Fibroblast of villous mesenchyme (primary cell): ENCODE results near the gene STUM. TPM values are rescaled to one million over a fixed set of nuclear protein-coding genes. Genes with fewer than 3 reads are reported as not detected.

ENCODE experiments used
- DNase-seq: peaks from one replicate; pipeline ENCODE4 v3.0.0-alpha.2; 2010; ENCODE audit warnings: low read depth
- H3K4me3 ChIP-seq: 2 replicates; pipeline ENCODE4 v1.5.1; 2011; ENCODE audit warnings: low read depth, mild to moderate bottlenecking, low read length
- total RNA-seq: library from RNA; depleted of rRNA; stranded (reverse); fragments of >200 nt; gene quantifications from 2 replicates; pipeline ENCODE4 v1.2.3, GENCODE V29; 2012
- TF ChIP-seq, protein P1 (sequence below): IDR thresholded peaks from 2 replicates; pipeline ENCODE4 v1.5.1; 2012; ENCODE audit warnings: low read depth, mild to moderate bottlenecking, low read length; ENCODE audit not compliant: insufficient read depth

Gene STUM
- total RNA-seq, 1 donor, result under 0.01 TPM

GRCh38 chr1:226629896-226630550, 81.5 kb downstream of the STUM start:
- DNase-seq, result no peak
- TF ChIP-seq, protein P1, sequence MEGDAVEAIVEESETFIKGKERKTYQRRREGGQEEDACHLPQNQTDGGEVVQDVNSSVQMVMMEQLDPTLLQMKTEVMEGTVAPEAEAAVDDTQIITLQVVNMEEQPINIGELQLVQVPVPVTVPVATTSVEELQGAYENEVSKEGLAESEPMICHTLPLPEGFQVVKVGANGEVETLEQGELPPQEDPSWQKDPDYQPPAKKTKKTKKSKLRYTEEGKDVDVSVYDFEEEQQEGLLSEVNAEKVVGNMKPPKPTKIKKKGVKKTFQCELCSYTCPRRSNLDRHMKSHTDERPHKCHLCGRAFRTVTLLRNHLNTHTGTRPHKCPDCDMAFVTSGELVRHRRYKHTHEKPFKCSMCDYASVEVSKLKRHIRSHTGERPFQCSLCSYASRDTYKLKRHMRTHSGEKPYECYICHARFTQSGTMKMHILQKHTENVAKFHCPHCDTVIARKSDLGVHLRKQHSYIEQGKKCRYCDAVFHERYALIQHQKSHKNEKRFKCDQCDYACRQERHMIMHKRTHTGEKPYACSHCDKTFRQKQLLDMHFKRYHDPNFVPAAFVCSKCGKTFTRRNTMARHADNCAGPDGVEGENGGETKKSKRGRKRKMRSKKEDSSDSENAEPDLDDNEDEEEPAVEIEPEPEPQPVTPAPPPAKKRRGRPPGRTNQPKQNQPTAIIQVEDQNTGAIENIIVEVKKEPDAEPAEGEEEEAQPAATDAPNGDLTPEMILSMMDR, result no peak
- H3K4me3 ChIP-seq, result no peak overlapping the region

GRCh38 chr1:226630592-226630991, 82.0 kb downstream of the STUM start:
- TF ChIP-seq, protein P1, result no peak
- H3K4me3 ChIP-seq, result no peak overlapping the region

DNA sequence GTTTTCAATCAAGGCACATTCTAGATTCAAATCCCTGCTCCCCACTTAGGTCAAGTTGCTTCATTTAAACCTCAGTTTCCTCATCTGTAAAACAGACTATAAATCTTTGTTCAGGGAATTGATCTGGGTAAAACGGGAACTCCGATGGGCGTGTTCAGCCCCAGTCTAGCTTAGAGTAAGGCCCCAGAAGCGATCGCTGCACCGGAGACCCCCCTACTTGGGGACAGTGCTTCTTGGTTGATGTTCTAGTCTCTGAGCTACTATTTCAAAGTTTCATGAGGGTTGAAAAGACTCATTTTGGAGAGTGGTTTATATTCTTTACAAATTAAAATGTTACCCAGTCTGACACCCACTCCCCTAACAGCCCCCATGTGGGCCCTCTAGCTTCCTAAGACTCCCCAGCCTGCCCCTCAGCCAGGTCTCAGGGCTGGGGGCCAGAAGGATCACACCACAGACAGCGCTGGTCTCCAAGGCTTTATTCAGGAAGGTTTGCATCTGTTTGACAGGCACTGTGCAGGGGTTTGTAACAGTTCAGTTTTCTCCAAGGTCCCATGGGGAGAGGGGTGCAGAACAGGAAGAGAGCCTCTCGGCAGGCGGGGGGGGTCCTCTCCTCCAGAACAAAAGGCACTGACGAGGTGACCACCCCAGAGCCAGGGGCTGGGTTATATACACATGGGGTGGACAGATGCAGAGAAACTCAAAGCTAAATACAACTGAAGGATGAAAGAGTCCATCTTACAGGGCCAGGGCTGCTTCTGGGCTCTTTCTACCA, 82.9 kb downstream of the STUM start:
- TF ChIP-seq, protein P1, result no peak
- H3K4me3 ChIP-seq, result no peak overlapping the region
- DNase-seq, result no peak

More at GRCh38 chr1:226630592-226630991, 82.0 kb downstream of the STUM start:
- no peak for DNase-seq

- no peak overlapping the region for H3K4me3 ChIP-seq
- TF ChIP-seq, protein P1, result no peak
- no peak for DNase-seq
Measured at GRCh38 chr1:226632169-226632879, 83.8 kb downstream of the STUM start.

- no peak overlapping the region for H3K4me3 ChIP-seq
- no peak for DNase-seq
- TF ChIP-seq, protein P1, result no peak
Measured at GRCh38 chr1:226632922-226633351, 84.4 kb downstream of the STUM start.

DNA sequence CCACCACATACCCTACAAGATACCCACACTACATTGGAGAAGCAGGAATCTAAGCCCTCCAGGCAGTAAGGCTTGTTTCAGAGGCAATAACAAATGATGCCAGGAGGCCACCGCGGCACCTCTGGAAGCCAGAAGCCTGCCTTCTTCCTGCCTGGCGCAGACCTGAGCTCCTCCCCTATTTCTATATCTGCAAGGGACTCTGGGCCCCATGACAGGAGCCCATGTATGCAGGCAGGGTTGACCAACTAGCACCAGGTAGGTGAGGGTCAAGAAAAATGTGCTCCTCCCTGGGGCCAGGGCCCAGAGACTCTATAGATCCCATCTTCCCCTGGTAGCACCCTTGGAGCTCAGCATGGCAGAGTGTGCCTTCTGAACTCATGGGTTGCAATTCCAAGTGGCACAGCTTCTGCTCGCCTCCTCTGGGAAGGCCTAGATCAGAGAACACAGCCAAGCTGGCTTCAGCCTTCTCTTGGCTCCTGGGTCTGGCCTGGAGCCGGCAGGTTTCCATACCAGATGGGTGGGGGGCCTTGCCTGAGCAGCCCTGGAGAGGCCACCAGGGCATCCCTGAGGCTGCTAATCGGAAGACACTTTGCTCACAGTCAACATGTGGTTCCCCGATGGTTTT, 85.1 kb downstream of the STUM start:
- TF ChIP-seq, protein P1, result no peak
- no peak for DNase-seq

More for the DNA sequence above, 85.1 kb downstream of the STUM start:
- H3K4me3 ChIP-seq, result no peak overlapping the region
